GM10248 (cell line): ENCODE data around the gene IRF2.

ENCODE experiments used
- CTCF ChIA-PET: fragments of 300-600 bp; sonication (Branson Sonifier 250); formaldehyde crosslinking; extraction: SDS; loops from one replicate; lab custom pipeline; 2021; ENCODE audit warnings: antibody characterized with exemption; lab: Yijun Ruan, JAX
- POLR2A ChIA-PET: fragments of 350-650 bp; sonication (Branson Sonifier 250); formaldehyde crosslinking; extraction: SDS; loops from one replicate; lab custom pipeline; 2020; ENCODE audit warnings: antibody characterized with exemption; lab: Yijun Ruan, JAX
- DNase-seq: peaks from one replicate; pipeline ENCODE4 v3.0.0; 2012; ENCODE audit errors: extremely low spot score
- TF ChIP-seq, protein P1 (sequence below): IDR thresholded peaks from 2 replicates; pipeline ENCODE4 v1.5.1; 2012; ENCODE audit warnings: mild to moderate bottlenecking, low read depth; ENCODE audit errors: extremely low read depth, missing control alignments, control extremely low read depth

IRF2 gene

DNA sequence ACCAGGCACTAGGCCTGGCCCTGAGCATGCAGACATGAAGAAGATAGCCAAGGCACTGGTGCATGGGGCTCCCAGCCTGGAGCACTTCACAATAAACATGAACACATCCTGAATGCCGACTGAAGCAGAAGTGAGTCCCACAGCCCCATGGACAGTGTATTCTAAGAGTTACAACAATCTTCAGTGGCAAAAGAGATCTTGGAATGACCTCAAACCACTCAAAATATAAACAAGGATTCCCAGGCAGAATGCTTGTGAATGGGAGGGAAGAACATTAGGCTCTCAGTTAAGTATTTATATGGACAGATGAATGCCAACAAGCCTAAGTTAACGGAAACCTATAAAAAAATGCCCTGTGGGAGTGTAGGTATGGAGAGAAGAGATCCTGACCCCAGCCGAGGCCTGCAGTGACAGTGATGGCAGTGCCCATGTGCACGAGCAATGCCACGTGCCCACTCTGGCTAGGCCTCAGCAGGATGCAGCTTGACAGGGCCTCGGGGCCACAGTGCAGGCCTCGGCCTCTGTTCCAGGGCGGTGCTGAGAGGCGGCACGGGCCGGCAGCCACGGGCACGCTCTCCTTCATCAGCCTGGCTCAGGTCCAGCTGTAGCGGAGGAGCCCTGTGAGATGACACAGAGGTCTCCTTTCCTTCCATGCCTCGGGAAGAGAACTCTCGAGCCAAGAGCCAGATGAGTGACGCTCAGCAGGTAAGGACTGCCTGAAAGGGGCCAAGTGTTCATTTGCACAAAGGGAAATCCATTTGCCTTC, 49.2 kb downstream of the IRF2 start:
- CTCF ChIA-PET = no interaction called here
- TF ChIP-seq, protein P1, sequence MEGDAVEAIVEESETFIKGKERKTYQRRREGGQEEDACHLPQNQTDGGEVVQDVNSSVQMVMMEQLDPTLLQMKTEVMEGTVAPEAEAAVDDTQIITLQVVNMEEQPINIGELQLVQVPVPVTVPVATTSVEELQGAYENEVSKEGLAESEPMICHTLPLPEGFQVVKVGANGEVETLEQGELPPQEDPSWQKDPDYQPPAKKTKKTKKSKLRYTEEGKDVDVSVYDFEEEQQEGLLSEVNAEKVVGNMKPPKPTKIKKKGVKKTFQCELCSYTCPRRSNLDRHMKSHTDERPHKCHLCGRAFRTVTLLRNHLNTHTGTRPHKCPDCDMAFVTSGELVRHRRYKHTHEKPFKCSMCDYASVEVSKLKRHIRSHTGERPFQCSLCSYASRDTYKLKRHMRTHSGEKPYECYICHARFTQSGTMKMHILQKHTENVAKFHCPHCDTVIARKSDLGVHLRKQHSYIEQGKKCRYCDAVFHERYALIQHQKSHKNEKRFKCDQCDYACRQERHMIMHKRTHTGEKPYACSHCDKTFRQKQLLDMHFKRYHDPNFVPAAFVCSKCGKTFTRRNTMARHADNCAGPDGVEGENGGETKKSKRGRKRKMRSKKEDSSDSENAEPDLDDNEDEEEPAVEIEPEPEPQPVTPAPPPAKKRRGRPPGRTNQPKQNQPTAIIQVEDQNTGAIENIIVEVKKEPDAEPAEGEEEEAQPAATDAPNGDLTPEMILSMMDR = no peak
- POLR2A ChIA-PET = no interaction called here
- no peak for DNase-seq

DNA sequence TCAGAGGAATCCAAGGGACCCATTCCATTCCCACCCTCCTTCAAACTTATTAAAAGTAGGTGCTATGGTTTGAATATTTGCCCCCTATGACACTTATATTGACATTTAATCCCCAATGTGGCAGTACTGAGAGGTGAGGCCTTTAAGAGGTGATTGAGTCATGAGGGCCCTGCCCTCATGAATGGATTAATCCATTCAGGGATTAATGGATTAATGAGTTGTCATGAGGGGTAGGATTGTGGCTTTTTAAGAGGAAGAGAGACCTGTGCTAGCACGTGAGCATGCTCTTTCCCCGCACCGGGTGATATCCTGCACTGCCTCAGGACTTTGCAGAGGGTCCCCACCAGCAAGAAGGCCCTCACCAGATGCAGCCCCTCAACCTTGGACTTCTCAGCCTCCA, 50.1 kb downstream of the IRF2 start:
- TF ChIP-seq, protein P1 = no peak
- ChIA-PET CTCF (interaction anchor here (1.0 kb wide), 1 partner anchor 12 kb away, joined by 4 read pairs; no protein-coding TSS in a partner anchor), POLR2A (no interaction called here)
- DNase-seq = no peak

DNA sequence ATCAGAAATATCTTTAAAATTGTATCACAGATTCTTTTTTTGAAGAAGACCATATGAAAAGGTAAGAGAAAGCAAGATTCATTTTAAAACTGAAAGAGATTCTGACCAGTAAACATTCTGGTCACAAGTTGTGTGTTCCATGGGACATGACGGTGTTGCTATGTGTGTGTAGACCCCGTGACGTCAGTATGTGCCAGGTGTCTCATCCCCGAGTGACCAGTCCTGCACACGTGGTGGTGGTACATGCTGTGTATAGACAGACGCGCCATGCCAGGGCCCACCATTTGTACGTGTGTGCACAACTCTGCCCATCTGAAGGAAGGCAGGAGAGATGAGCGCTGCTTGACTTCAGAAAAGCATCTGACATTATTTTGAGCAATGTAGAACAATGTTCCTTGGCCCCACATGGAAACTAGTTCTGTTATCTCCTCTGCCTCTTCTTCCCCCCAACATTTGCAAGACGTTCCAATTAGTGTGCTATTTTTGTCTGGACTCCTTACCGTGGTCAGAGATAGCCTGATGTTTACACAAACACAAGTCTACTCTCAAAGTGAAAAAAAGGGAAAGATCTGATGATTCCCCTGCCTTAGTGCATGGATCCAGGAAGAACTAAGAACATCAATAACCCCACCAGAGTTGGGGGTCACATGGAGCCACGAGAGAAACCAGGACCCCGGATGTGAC, 51.2 kb downstream of the IRF2 start:
- TF ChIP-seq, protein P1 = no peak
- ChIA-PET CTCF (no interaction called here), POLR2A (no interaction called here)
- peak; percentile 39 for DNase-seq

DNA sequence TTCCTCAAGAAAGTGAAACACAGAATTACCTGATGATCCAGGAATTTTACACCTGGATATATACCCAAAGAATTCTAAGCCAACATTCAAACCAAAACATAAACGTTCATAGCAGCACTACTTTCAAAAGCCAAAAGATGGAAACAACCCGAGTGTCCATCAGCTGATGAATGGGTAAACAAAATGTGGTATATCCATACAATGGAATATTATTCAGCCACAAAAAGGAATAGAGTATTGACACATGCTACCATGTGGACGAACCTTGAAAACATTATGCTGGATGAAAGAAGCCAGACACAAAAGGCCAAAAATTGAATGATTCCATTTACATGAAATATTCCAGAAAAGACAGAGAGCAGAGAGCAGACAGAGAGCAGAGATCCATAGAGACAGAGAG, 52.0 kb downstream of the IRF2 start:
- no peak for DNase-seq
- POLR2A ChIA-PET = no interaction called here
- CTCF ChIA-PET = interaction anchor here (1.1 to 1.8 kb wide), 3 partner anchors 16 to 84 kb away, joined by 3 to 4 read pairs (median 4); no protein-coding TSS in a partner anchor
- TF ChIP-seq, protein P1 = no peak

DNA sequence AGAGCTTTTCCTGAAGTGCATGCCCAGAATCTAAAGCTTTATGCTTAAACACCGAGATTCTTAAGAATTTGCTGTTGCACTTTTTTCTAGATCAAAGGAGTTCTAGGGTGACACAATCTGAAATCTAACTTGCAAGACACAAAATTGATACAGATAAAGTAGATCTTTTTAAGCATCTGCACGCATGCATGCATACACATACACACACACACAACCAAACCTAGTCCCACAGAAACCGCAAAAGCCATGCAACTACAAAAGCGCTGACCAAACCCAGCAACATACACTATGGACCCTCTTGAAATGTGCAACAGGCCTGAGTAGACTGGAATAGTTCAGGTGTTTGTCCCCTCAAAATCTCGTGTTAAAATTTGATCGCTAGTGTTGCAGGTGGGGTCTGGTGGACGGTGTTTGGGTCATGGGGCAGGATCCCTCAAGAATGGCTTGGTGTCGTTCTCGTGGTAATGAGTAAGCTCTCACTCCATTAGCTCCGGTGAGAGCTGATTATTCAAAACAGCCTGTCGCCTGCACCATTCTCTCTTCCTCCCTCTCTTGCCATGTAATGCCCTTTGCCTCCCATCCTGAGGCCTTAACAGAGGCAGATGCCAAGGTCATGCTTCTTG, 52.7 kb downstream of the IRF2 start:
- POLR2A ChIA-PET = no interaction called here
- CTCF ChIA-PET = interaction anchor here (0.8 to 1.9 kb wide), 8 partner anchors 10 to 157 kb away, joined by 3 to 8 read pairs (median 3); no protein-coding TSS in a partner anchor
- TF ChIP-seq, protein P1 = no peak
- no peak for DNase-seq

DNA sequence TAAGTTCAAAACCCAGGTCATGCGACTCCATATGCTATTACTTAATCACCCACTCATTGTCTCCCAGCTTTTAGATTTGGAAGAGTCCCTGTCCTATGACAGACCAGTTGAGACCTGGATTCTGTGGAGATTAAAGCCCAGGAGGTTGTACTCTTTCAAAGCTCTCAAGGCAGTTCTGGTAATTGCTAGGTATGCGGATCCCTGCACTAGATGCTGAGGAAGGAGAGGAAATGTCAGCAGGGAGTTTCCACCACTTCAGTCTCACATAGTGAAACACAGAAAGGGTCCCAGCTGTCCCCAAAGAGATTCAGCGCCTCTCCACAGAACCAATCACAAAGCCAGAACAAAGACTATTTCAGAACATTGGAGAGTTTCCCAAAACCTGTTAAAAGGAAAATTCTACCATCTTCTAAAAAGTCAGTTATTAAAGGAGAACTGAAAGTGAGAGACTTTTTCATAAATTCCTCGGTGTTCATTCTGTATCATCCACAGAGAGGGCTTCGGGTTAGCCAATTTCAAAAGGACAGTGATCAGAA, 53.4 kb downstream of the IRF2 start:
- ChIA-PET POLR2A (no interaction called here), CTCF (interaction anchor here (0.6 to 1.9 kb wide), 12 partner anchors 9 to 156 kb away, joined by 3 to 8 read pairs (median 3); no protein-coding TSS in a partner anchor)

More for the DNA sequence above, 53.4 kb downstream of the IRF2 start:
- TF ChIP-seq, protein P1 = no peak
- DNase-seq = peak; percentile 49
